GM23338 (cell line): ENCODE results near the gene PKHD1.

Experiments used
- CREB1 ChIP-seq: fragments of 250-450 bp; sonication (Bioruptor Pico); IDR thresholded peaks from 2 replicates; pipeline ENCODE4 v1.5.0; 2020; ENCODE audit warnings: low read depth, mild to moderate bottlenecking, moderate library complexity
- EZH2 ChIP-seq: fragments of 200-600 bp; sonication (generic); IDR thresholded peaks from one replicate; pipeline ENCODE4 v1.8.0; 2017; ENCODE audit warnings: antibody characterized with exemption, mild to moderate bottlenecking, low read depth; ENCODE audit not compliant: unreplicated experiment
- EZH2phosphoT487 ChIP-seq: fragments of 200-600 bp; sonication (generic); IDR thresholded peaks from one replicate; pipeline ENCODE4 v1.8.1; 2018; ENCODE audit warnings: antibody characterized with exemption; ENCODE audit not compliant: unreplicated experiment
- NANOG ChIP-seq: IDR thresholded peaks from 2 replicates; pipeline ENCODE4 v1.6.1; 2016; ENCODE audit warnings: antibody characterized with exemption, borderline replicate concordance
- POLR2AphosphoS5 ChIP-seq: IDR thresholded peaks from 2 replicates; pipeline ENCODE4 v1.6.1; 2016; ENCODE audit warnings: antibody characterized with exemption, low read depth
- ZNF114 ChIP-seq: fragments of 250-450 bp; sonication (Bioruptor Pico); IDR thresholded peaks from 2 replicates; pipeline ENCODE4 v1.5.0; 2020; ENCODE audit warnings: mild to moderate bottlenecking, moderate library complexity
- ZNF331 ChIP-seq: fragments of 250-450 bp; sonication (Bioruptor Pico); IDR thresholded peaks from 2 replicates; pipeline ENCODE4 v1.5.0; 2020; ENCODE audit warnings: low read depth, mild to moderate bottlenecking, moderate library complexity
- TF ChIP-seq, protein P1 (sequence below), 2 experiments: fragments of 200-600 bp in 1 of 2; sonication (generic) in 1 of 2; conservative IDR thresholded peaks; 2 replicates each; pipeline versions ENCODE4 v1.5.1 to v1.6.1; 2016 to 2017; ENCODE audit warnings: antibody characterized with exemption in 2 of 2, low read depth in 2 of 2, mild to moderate bottlenecking in 2 of 2, moderate library complexity in 1 of 2
- TF ChIP-seq, protein P2 (sequence below): IDR thresholded peaks from one replicate; pipeline ENCODE4 v1.6.1; 2018; ENCODE audit warnings: antibody characterized with exemption; ENCODE audit not compliant: unreplicated experiment

DNA sequence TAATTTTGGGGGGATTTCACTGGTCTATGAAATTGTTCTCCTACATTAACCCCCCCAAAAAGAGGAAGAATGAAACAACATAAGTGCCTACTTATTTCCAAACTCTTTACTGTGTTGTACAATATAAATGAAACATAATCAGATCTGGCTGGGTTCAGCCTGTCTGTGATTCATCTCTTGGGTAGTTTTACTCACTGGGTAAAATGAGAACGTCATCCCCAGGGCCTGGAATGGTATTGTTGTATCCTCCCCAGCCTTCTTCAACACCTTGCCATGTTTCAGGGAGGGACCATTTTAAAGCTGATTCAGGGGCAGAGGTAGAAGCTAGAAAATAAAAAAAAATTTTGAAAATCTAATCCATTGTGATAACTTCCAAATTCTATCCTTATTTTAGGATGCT, 256.7 kb downstream of the PKHD1 start:
- TF ChIP-seq, protein P1, sequence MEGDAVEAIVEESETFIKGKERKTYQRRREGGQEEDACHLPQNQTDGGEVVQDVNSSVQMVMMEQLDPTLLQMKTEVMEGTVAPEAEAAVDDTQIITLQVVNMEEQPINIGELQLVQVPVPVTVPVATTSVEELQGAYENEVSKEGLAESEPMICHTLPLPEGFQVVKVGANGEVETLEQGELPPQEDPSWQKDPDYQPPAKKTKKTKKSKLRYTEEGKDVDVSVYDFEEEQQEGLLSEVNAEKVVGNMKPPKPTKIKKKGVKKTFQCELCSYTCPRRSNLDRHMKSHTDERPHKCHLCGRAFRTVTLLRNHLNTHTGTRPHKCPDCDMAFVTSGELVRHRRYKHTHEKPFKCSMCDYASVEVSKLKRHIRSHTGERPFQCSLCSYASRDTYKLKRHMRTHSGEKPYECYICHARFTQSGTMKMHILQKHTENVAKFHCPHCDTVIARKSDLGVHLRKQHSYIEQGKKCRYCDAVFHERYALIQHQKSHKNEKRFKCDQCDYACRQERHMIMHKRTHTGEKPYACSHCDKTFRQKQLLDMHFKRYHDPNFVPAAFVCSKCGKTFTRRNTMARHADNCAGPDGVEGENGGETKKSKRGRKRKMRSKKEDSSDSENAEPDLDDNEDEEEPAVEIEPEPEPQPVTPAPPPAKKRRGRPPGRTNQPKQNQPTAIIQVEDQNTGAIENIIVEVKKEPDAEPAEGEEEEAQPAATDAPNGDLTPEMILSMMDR (conservative IDR thresholded peaks at IDR 0.05; ENCODE audit: low read depth in 2 of 2), result no peak
- TF ChIP-seq EZH2phosphoT487 (no peak), POLR2AphosphoS5 (no peak), EZH2 (no peak), ZNF331 (no peak), CREB1 (CRISPR knock-in tag) (no peak), NANOG (no peak), ZNF114 (CRISPR knock-in tag) (no peak)
- TF ChIP-seq, protein P2, sequence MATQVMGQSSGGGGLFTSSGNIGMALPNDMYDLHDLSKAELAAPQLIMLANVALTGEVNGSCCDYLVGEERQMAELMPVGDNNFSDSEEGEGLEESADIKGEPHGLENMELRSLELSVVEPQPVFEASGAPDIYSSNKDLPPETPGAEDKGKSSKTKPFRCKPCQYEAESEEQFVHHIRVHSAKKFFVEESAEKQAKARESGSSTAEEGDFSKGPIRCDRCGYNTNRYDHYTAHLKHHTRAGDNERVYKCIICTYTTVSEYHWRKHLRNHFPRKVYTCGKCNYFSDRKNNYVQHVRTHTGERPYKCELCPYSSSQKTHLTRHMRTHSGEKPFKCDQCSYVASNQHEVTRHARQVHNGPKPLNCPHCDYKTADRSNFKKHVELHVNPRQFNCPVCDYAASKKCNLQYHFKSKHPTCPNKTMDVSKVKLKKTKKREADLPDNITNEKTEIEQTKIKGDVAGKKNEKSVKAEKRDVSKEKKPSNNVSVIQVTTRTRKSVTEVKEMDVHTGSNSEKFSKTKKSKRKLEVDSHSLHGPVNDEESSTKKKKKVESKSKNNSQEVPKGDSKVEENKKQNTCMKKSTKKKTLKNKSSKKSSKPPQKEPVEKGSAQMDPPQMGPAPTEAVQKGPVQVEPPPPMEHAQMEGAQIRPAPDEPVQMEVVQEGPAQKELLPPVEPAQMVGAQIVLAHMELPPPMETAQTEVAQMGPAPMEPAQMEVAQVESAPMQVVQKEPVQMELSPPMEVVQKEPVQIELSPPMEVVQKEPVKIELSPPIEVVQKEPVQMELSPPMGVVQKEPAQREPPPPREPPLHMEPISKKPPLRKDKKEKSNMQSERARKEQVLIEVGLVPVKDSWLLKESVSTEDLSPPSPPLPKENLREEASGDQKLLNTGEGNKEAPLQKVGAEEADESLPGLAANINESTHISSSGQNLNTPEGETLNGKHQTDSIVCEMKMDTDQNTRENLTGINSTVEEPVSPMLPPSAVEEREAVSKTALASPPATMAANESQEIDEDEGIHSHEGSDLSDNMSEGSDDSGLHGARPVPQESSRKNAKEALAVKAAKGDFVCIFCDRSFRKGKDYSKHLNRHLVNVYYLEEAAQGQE, result no peak
